HUDEP-2 (cell line): ENCODE results near the gene MEOX1.
"Not testable (repeated sequence)": the region's sequence is repeated elsewhere in the genome, so short reads cannot be mapped to it uniquely, and the experiment has no call there.

ENCODE experiments used
- DNase-seq, 76 experiments: peaks; one replicate each; lab custom pipeline; 2025; ENCODE audit not compliant: unreplicated experiment in 76 of 76; lab: John Stamatoyannopoulos, UW

MEOX1 gene

DNA sequence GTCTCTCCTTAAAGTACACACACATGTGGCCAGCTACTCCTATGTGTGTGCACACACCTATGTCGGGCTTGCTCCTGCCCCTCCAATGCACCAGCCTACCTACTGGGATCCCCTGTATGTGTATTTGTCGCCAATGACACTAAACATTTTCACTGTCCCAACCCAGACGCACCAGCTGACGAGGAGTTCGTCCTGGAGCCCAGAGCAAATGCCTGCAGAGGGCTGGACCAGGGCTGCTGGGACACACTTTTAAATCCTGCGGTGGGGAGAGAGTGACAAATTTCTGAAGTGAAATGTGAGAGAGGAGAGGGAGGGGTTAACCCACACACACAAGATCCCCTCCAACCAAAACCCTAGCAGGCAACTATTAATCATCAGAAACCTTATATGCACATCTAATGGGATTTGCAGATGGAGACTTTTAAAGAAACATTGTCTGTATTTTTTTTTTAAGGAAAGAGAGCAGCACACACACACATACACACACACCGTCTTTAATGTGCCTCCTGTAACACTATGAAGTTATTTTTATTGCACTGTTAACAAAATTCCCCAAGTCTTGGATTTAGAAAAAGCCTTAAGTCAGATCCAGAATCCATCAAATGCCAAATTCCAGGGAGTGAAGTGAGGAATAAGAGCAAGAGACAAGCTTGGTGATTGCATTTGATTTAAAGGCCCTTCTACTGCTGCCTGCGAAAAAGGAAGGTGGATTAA lies at the start of gene MEOX1:
Gene MEOX1 (minus strand): TSS at position 224 of the 714 bp plus-strand sequence. CDS start 388 bp downstream, outside the sequence.
- no peak for DNase-seq

DNA sequence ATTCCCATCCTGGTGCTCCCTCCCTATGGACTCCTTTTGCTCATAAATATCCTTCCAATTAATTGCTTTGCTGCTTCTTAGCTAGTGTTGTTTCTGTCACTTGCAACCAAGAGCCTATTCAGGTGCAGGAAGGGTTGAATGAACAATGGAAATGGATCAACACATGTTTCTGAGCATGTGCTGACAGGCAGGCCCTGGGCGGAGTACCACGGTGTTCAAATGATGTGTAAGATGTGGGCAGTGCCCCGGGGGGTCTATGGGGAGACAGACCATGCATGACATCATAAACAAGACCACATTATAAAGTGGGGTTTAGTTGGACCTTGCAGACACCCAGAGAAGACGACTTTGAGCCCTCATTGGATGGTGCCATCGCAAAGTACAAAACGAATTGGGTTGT lies 48.4 kb upstream of the MEOX1 start:
- no peak for DNase-seq

DNA sequence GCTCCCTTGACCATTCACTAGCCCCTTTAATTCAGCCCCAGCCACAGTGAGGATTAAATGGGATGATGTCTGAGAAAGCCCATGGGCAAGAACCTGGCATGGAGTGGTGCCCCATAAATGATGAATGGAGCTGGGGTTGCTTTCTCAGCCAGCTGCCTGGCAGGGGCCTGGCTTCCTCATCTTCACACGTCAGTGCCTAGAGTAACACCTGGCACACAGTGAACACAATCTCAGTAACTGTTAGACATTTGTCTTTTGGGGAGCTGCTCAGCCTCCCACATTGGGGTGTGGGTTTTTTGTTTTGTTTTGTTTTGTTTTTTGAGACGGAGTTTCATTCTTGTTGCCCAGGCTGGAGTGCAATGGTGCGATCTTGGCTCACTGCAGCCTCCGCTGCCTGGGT lies 47.5 kb upstream of the MEOX1 start:
- DNase-seq: no peak

DNA sequence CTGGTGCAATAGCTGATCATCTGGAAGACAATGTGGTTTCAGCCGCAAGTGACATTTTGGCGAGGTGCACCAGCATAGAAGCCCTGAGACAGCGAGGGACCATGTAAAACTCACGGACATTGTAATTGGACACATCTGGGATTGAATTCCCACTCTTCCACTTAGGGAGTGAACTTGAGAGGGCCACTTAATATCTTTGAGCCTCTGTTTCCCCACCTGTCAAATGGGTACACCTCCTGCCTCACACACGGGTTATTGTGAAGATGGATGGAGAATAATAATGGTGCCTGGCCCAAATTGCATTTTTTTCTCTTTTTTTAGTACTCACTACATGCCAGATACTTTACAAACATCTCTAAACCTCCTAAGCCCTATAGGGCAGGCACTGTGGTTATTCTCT lies 45.5 kb upstream of the MEOX1 start:
- DNase-seq: no peak

DNA sequence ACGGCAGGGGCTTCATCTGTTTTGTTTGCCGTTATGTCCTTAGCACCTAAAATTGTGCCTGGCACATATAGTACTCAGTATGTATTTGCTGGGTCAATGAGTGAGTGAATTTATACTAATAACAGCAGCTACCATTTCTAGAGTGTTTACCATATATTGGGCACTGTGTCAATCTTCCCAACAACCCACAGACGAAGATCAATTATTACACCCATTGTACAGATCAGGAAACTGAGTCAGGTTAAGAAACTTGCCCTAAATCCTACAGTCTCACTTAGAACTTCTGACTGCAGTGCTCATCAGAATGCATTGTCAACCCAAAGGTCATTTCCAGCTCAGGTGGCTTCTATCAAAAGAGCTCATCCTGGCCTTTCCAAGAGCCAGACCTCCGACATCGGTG lies 44.5 kb upstream of the MEOX1 start:
- DNase-seq: no peak

DNA sequence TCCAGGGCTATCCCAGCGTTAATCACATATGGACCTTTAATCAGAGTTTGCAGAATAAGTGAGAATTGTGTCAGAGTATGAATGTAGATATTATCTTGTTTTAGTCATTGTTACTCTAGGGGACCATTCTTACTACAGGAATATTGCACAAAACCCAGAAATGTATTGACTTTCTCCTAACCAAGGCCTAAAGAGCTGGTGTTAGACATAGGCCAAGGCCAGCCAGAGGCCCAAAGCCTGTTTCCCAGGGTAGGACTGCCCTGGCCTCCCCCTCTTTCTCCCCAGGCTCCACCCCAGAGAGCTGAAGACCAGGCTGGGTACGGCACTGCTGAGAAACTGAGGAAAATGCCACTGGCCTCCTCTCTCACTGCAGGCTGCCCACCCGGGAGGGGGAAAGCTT lies 41.9 kb upstream of the MEOX1 start:
- no peak for DNase-seq

DNA sequence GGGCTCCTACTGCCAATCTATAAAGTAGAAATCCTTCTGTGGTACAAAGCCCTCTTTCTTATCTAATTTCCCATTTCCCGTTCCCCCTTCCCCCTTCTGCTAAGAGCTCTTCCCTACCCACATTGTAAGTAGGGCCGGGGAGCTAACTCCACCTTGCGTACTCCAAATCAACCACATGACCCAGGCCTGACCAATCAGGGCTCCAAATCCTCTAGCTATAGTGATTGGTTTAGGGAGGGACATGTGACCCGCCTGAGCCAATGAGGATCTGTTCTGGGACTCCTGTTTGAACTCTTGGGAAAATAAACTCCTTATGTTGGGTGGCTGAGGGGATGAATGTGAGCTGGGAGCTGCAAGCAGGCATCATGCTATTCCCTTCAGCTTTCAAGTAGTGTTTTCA lies 40.9 kb upstream of the MEOX1 start:
- DNase-seq: peak in 5 of 76 experiments; percentile 2 to 9 (median 5)

DNA sequence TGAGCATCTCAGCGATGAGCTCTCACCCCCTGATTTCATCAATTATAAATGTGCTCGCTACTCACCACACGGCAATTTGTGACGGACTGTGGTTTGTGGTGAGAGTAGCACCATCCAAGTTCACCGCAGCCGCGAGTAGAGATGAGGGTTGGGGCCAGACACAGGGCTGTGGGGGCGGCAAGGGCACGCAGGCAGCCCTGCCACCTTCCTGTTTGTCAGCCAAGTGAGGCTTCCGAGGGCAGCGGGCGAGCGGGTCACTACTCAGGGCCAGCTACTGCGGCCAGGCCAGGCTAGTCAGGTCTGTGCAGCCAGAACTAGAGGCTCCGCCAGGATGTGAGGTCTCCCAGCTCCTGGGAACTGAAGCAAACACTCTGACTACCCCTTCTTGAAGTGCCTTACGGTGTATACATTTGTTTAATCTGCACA lies 39.6 kb upstream of the MEOX1 start:
- DNase-seq: peak in 4 of 76 experiments; percentile 1 to 23 (median 16)

DNA sequence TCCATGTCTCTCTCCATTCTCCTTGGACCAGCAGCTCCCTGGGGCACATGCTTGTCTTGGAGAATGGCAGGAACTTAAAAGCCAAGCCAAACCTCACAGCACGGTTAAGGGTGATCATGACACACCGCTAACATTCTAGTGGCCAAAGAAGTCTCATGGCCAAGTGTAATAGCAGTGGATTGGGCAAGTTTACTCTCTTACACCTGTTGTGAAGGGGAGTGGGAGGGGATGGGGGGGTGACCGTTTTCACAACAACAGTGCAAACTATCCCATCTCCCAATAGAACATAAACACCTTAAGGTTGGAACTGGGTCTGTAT lies 37.7 kb upstream of the MEOX1 start:
- peak in 2 of 76 experiments; percentile 5 to 14 for DNase-seq

DNA sequence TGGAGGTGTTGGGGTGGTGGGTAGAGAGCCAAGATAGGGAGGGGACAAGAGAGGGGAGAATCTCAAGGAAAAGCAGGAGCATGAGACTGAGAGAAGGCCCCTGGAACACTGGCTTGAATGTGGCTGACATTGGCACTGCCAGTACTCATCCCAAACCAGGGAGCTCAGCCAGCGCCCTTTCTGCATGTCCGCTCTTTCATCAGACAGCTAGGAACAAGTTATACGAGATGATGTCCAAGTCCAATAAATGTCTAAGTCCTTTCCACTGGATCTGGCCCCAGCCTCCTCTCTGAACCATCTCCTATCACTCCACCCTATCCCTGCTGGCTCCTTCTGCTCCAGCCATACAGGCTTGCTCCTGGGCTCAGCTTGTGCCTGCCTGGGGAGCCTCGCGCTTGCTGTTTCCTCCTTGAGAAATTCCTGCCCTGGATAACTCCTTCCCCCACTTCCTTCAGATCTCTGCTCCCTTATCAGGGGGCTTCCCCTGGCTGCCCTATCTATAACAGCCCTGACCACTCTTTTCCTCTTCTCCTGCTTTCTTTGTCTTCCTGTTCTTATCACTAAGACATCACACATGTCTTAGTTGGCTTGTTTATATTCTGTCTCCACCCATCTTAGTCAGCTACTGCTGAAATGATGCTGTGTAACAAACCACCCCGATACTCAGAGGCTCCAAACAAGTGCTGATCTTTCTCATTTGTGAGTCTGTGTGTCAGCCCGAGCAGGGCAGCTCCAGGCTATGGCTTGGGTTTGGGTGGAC lies 37.1 kb upstream of the MEOX1 start:
- DNase-seq: peak in 2 of 76 experiments; percentile 7 to 16

DNA sequence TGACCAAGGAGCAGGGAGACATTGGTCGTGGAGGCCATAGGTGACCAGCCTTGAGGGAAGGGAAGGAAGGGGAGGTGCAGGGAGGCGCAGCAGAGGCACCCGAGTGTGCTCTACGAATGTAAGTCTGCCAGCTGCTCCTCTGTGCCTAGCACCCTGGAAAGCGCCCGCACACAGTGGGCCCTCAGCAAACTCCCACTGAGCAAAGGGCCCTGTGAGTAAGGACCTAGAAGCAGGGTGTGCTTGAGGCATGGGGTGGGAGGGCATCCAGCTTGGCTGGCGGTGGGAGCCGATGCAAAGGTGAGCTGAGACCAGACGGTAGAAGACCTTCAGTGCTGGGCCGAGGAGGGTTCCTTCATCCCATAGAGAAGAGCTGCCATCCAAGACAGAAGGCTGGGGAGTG lies 36.2 kb upstream of the MEOX1 start:
- DNase-seq: no peak

DNA sequence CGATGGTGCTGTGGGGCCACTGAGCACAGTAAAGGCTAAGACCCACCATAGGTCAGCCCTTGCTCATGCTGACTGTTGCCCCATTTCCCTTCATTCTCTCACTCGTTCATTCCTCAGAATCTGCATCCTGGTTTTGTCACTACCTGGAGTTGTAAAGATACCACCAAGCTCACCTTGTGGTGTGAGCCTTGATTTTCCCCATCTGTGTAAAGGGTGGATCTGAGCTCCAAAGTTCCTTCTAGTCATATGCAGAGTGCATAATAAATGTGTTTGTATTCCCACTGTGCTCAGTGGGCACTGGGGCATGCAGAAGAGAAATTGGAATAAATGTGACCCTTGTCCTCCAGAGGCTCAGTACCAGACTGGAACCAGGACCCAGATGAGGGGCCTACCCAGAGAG lies 35.2 kb upstream of the MEOX1 start:
- no peak for DNase-seq

DNA sequence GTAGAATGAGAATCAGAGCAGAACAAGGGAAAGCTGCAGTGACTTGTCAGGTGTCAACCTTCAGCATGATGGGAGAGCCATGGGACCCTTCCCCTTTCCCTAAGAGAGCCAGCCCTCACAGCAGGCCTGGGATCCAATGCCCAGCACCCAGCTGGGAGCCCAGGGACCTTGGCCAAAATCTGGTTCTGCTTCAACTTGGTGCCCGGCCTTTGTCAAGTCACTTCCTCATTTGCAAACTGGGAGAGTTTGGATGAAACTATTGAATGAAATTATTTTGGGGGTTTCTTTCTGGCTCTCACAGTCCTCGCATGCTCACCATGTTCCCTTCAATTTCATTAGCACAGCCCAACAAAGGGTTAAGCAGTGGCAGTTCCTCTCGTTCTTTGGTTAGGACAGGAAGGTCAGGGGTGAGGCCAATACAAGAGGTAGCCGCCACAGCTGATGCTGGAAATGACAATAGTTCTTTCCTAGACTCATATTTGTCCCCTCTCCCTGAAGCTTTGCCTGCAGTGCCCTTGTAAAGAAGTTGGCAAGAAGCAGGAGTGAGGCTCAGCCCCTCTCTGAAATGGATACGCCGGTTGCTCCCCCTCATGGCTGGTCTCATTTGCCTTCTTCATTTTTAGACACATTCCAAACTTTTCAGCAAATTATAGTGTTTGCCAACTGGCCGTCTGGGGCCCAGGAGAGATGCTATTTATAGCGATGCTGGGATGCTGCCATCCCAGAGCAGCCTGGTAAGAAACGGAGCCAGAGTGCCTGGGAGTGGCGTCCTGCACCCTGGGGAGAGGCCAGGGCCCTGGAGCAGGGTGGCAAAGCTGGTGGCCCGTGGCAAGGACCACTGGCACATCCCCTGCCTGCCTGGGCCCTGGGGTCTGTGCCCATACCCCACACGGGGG lies 34.5 kb upstream of the MEOX1 start:
- DNase-seq: no peak

DNA sequence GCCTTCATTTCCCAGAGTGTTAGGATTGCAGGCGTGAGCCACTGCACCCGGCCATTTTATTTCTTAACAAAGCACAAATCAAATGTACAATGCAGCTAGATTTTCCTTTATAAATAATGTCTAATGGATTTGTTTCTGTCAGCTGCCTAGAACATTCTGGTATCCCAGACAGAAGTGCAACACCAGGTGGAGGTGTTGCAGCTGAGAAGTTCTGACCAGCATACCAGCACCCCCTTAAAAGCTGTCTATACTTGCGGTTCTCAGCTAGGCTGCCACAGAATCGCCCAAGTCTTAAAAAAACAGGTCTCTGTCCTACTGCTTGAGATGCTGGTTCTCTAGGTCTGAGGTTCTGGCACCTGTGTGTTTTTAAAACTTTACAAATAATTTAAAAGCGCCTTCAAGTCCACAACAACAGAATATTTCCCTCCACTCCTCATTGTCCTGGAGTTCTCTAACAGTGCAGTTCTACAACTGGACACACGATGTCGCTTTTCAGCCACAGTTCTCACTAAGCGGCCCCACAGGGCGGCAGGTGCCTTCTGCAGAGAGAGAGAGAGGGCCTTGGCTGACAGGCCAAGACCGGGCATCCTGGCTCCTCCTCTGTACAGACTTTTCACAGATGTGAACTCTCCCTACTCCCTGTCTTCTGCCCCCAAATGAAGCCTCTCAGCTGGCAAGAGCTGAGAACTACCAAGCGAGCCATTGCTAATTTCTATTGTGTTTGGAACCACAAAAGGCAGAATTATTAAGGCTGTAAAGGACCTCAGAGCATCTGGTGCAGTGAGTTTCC lies 32.6 kb upstream of the MEOX1 start:
- peak in 59 of 76 experiments; percentile 10 to 77 (median 46) for DNase-seq

DNA sequence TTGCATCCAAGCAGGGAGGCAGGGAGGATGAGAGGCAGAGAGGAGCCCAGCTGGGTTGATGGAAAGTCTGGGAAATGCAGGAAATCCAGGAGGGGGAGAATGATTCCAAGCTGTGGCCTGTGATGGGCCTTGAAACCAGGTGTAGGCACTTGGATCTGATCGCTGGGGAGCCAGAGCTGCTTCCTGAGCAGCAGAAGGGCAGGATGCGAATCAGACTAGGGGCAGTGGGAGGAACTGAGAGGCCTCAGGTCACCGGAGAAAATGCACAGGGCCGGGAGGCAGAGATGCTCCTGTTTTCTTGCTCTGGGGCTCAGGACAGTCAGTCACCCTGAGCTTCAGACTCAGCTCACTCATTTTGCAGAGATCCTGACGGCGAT lies 29.6 kb upstream of the MEOX1 start:
- no peak for DNase-seq

DNA sequence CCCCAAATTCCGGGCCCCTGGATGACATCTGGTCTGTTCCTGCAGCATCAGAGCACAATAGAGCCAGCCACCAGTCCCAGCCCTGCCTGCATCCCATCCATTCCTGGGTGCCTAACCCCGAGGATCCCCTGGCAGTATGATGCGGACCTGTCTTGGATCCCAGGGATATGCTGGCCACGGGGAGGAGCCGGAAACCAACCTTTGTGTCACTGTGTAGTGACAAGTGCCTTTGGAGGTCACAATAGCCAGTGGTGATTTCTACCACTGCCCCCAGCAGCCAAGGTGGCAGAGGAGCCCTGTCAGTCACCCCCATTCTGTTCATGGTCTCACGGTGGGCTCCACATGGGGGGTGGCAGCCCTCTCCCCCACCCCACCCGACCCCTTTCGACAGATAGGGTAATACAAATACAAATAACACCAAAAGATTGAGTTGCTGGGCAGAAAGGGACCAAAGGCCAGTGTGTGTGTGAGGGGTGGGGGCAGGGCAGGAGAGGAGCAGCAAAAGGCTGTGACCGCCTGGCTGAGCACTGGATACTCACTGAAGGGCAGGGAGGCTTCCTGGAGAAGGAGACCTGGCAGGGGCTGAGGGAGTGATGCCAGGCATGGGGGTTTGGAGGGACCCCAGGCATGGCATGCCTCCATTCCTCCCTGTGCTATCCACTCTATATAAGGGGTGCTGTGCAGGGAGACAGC lies 29.0 kb upstream of the MEOX1 start:
- no peak for DNase-seq

DNA sequence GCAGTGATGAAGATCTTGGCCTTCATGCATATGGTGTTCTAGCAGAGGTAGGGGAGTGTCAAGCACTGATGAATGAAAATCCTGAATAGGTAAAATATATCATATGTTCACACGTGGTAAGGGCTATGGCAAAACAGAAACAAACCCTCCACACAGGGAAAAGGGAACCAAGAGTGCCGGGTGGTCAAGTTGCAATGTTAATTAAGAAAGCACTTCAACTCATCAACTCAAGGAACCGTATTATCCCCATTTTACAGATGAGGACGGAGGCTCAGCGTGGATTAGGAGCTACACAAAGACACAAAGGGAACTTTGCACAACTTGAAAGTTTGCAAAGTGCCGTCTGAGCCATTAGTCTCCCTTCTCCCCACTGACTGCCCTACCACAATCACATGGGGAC lies 28.1 kb upstream of the MEOX1 start:
- no peak for DNase-seq

DNA sequence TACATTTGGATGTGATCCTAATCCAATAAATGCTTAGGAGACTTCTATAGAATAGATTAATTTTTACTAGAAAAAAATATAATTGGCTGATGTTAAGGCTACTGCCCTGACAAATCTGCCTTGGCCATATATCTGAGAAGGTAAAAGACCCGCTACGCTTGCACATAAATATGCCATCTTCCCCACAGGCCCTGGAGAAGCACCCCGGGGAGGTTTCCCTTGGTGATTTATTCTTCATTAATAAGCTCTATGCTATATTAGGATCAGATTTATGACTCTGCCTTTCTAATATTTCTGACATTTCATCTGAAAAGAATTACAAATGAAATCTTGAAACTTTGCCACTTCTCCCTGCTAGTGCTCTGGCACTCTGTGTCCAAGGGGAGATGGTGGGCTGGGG lies 27.4 kb upstream of the MEOX1 start:
- DNase-seq: no peak

DNA sequence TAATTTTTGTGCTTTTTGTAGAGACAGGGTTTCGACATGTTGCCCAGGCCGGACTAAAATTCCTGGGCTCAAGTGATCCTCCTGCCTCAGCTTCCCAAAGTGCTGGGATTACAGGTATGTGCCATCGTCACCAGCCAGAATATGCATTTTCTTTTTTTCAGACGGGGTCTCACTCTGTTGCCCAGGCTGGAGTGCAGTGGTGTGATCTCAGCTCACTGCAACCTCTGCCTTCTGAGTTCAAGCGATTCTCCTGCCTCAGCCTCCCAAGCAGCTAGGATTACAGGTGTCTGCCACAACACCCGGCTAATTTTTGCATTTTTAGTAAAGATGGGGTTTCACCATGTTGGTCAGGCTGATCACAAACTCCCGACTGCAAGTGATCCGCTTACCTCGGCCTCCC lies 25.2 kb upstream of the MEOX1 start:
- DNase-seq: not testable (repeated sequence)
